IPS-11a (cell line): ENCODE measurements around the gene HDAC9.

Experiments used
- H3K4me3 ChIP-seq: one replicate; pipeline ENCODE4 v1.5.1; 2013; ENCODE audit warnings: low read depth, low read length, control low read depth

HDAC9 gene

GRCh38 chr7:18873734-18874336 lies 378.3 kb downstream of the HDAC9 start:
- H3K4me3 ChIP-seq, result no peak overlapping the region

- no peak overlapping the region for H3K4me3 ChIP-seq
Measured at GRCh38 chr7:18874880-18875279, 379.3 kb downstream of the HDAC9 start.

GRCh38 chr7:18877874-18878273 lies 382.3 kb downstream of the HDAC9 start:
- no peak overlapping the region for H3K4me3 ChIP-seq

GRCh38 chr7:18886832-18887231 lies 391.3 kb downstream of the HDAC9 start:
- no peak overlapping the region for H3K4me3 ChIP-seq

GRCh38 chr7:18889436-18889835 lies 393.9 kb downstream of the HDAC9 start:
- H3K4me3 ChIP-seq, result no peak overlapping the region

DNA sequence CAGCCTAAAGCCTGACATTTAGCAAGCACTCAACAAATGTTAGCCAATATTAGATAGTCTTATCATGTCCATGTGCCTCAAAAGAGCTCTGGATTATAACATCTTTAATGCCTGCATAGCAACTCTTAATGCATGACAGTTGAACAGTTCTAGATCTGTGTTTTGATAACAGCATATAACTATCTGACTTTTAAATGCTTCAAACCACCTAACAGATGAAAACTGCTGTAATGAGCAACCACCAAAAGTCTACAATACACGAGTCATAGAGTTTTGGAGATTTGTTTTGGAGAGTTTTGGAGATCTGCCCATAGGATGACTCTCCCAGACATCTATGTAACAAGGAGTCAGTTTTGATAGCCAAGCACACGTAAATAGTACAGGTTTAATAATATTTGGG lies 394.6 kb downstream of the HDAC9 start:
- H3K4me3 ChIP-seq, result no peak overlapping the region

GRCh38 chr7:18890885-18891621 lies 395.5 kb downstream of the HDAC9 start:
- no peak overlapping the region for H3K4me3 ChIP-seq

DNA sequence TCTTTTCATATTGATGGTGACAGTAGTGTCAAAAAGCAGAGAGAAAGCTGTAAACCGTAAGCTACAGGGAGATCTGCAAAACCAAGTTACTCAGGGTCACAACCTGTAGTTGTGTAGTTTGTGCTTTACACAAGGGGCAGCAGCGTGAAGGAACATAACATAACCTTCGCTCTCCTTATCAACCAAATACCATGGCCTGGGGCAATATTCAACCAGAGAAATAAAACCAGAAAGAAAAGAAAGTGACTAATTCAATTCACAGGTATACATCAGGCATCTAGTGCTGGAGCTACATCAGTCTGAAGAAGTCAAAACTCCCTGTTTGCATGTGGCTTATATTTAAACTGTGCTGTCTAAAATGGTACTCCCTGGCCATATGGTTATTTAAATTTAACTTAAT lies 397.6 kb downstream of the HDAC9 start:
- no peak overlapping the region for H3K4me3 ChIP-seq

GRCh38 chr7:18894155-18894554 lies 398.6 kb downstream of the HDAC9 start:
- H3K4me3 ChIP-seq, result no peak overlapping the region

DNA sequence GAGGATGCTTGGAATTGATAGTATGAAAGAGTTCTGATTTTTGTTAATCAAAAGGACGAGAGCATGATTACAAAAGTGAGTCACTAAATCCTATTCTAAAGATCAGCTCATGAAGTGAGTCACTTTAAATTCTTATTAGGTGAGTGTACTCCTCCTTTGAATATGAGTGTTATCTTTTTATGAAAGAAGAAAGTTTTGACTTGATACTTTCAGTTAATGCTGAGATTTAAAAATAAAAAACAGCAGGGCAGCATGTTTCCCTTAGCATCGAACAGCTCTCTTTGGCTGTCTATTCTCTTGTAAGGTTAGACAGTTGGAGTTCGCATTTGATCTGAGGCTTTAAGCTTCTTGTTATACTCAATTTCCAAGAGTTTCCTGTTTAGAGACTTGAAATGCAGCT lies 399.9 kb downstream of the HDAC9 start:
- no peak overlapping the region for H3K4me3 ChIP-seq

- no peak overlapping the region for H3K4me3 ChIP-seq
Measured at GRCh38 chr7:18896343-18896975, 400.9 kb downstream of the HDAC9 start.

DNA sequence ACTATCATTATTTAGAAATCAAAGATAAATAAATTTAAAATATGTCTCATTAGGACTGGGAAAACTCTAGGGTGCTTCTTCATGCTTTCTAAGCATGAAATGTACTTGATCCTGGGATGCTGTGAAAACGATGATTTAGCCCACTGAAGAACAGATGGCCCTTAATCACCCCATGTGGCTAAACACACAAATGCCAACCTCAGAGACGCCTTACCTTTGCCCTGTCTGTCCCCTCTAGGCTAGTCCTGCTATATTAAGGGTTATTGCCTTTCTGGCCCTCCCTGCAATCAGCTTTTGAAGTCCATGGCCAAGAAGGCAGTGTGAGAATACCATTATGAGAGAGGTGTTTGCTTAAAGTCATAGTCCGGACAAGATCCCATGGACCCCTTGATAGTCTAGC lies 404.7 kb downstream of the HDAC9 start:
- H3K4me3 ChIP-seq, result no peak overlapping the region

GRCh38 chr7:18900803-18901202 lies 405.3 kb downstream of the HDAC9 start:
- H3K4me3 ChIP-seq, result no peak overlapping the region

DNA sequence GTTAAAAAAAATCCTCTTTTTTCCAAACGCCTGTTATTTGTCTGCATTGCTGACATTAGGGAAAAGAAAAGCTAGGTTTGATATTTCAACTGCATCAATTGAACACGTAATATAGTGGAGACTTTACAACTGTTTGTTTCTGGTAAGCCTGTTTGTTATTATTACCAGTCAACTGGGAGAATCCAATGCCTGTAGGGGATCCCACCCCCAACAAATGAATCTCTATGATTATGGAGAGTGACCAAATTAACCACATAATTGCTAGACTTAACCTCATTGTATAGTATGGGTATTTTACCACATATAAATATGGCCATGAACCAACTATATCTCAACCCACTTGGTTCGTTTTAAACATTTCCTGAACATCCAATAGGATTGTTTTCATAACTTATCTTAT lies 405.8 kb downstream of the HDAC9 start:
- H3K4me3 ChIP-seq, result no peak overlapping the region

- H3K4me3 ChIP-seq, result no peak overlapping the region
Measured at GRCh38 chr7:18901982-18902421, 406.5 kb downstream of the HDAC9 start.

DNA sequence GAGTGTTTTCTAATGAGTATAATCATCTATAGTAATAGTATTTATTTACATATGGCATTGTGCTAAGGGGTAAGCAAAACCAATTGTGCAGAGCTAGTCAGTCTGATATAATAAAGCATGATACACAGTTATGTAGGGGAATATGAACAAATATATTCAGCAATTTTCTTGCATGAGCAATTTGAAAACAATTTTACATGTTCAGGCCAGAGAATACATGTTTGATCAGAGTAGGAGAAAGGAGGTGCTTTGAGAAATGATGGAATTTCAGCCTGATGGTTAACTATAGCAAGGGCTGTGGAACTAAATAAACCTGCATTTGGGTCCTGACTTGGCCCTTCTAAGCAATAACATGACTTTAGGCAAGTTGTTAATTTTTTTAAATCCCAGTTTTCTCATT lies 407.3 kb downstream of the HDAC9 start:
- H3K4me3 ChIP-seq, result no peak overlapping the region

DNA sequence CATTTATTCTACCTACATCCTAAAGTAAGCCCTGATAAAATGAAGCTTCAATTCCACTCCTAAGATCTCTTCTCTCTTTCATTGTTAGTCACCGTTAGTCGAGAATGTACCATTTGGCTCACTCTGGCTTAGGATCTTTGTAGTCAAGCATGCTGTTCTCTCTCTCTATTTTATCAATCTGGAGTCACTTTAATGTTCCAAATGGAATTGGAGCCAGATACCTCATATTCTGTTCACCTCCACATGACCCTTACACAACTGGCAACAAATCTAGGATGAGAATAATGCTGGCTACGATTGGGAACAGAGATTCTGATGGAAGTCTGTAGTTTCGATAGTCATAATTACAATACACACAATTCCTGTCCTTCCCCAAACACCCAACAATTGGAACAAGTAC lies 408.1 kb downstream of the HDAC9 start:
- no peak overlapping the region for H3K4me3 ChIP-seq

DNA sequence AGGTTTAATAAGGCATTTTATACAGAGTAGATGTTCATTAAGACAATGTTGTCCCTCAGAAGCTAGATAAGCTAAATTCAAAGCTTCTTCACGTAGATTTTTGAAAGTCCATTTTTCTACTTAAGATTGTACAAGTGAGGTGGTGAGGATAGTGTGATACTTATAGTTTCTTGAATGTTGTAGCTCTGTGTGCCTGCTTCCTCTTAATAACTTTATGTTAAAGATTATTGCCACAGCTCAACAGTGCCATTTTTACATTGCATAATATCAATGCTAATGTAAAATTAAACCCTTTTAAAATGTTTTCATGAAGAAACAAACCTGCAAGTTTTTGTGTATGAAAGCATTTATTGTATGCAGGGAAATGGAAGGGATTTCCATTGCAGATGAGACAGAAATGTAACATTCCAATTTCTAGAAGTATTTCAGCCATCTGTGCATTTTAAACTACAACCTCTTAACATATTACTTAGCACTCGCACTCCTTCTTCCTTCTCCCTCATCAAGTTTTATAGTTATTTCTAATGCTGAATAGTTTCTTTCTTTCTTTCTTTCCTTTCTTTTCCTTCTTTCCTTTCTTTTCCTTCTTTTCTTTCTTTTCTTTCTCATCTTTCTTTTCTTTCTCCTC lies 409.9 kb downstream of the HDAC9 start:
- H3K4me3 ChIP-seq, result no peak overlapping the region

- no peak overlapping the region for H3K4me3 ChIP-seq
Measured at GRCh38 chr7:18906901-18907300, 411.4 kb downstream of the HDAC9 start.

- no peak overlapping the region for H3K4me3 ChIP-seq
Measured at GRCh38 chr7:18913106-18913505, 417.6 kb downstream of the HDAC9 start.

- H3K4me3 ChIP-seq, result no peak overlapping the region
Measured at GRCh38 chr7:18916826-18917225, 421.3 kb downstream of the HDAC9 start.

GRCh38 chr7:18927134-18927533 lies 431.6 kb downstream of the HDAC9 start:
- no peak overlapping the region for H3K4me3 ChIP-seq
